Esophagus (tissue), 2 donors: Measurements from ENCODE around the gene TGFB1I1. TPM values are rescaled to one million over a fixed set of nuclear protein-coding genes. Genes with fewer than 3 reads are reported as not detected.

Source experiments
- H3K27ac ChIP-seq, 2 donors: one replicate each; pipeline ENCODE4 v1.5.1; 2013; ENCODE audit warnings: low read depth in 2 of 2, mild to moderate bottlenecking in 2 of 2, inconsistent platforms in 1 of 2, low read length in 1 of 2, moderate library complexity in 1 of 2
- H3K27me3 ChIP-seq, 2 donors: one replicate each; pipeline ENCODE4 v1.6.1; 2013; ENCODE audit warnings: low read length in 2 of 2, control low read depth in 1 of 2, mild to moderate bottlenecking in 1 of 2; ENCODE audit not compliant: insufficient read depth in 2 of 2, control insufficient read depth in 1 of 2
- H3K36me3 ChIP-seq, 2 donors: one replicate each; pipeline ENCODE4 v1.6.1; 2013; ENCODE audit warnings: low read length in 1 of 2; ENCODE audit not compliant: control insufficient read depth in 2 of 2, insufficient read depth in 2 of 2
- H3K4me1 ChIP-seq, 2 donors: one replicate each; pipeline ENCODE4 v1.6.1; 2013; ENCODE audit warnings: low read length in 1 of 2; ENCODE audit not compliant: control insufficient read depth in 2 of 2, insufficient read depth in 2 of 2
- H3K4me3 ChIP-seq, 2 donors: one replicate each; pipeline ENCODE4 v1.5.1; 2013; ENCODE audit warnings: low read length in 2 of 2, mild to moderate bottlenecking in 2 of 2, low read depth in 1 of 2, moderate library complexity in 1 of 2
- H3K9me3 ChIP-seq, 2 donors: one replicate each; pipeline ENCODE4 v1.6.1; 2013; ENCODE audit warnings: mild to moderate bottlenecking in 2 of 2, low read depth in 1 of 2, low read length in 1 of 2, moderate library complexity in 1 of 2; ENCODE audit not compliant: control insufficient read depth in 2 of 2, insufficient read depth in 1 of 2
- WGBS, 2 donors: extraction: QIAGEN DNeasy Blood & Tissue Kit; methylation state at CpG; one replicate each; pipeline ENCODE4 v1.1.7; 2013; 5-methylcytosine and 5-hydroxymethylcytosine counted together
- polyA plus RNA-seq, 2 donors: library from polyadenylated mRNA; stranded (reverse); fragments of 200-250 nt; gene quantifications; one replicate each; pipeline ENCODE4 v1.2.3, GENCODE V29; 2013
- donor health status: healthy with polysubstance abuse.
- donor health status: Bipolar disorder and iron deficiency.

TGFB1I1 gene
- polyA plus RNA-seq, 2 donors: 13.5 to 28.2 TPM

- WGBS, 2 donors: 68 to 75% methylated on average over 8 of the region's 8 CpGs
- H3K36me3 ChIP-seq: peaks cover 2 to 5% of the 10 kb centered on the region in 2 donors
- H3K4me3 ChIP-seq: no peak overlapping the region
- H3K27ac ChIP-seq: no peak overlapping the region
- H3K27me3 ChIP-seq: no peaks in the 10 kb centered on the region
- no peaks in the 10 kb centered on the region for H3K4me1 ChIP-seq
- H3K9me3 ChIP-seq: no peaks in the 10 kb centered on the region
Observed at GRCh38 chr16:31504159-31504558, 32.2 kb downstream of the TGFB1I1 start.

- Histone ChIP-seq H3K27me3 (no peaks in the 10 kb centered on the region), H3K27ac (peak overlapping the region in 1 of 2 donors; percentile 3), H3K4me3 (no peak overlapping the region), H3K36me3 (peaks cover 0 to 2% of the 10 kb centered on the region in 2 donors), H3K4me1 (no peaks in the 10 kb centered on the region), H3K9me3 (no peaks in the 10 kb centered on the region)
- 70 to 76% methylated on average over 4 of the region's 4 CpGs for WGBS, 2 donors
Observed at GRCh38 chr16:31505483-31505882, 33.5 kb downstream of the TGFB1I1 start.

- Histone ChIP-seq H3K4me3 (peak overlapping the region; percentile 85 to 92), H3K4me1 (no peaks in the 10 kb centered on the region), H3K36me3 (no peaks in the 10 kb centered on the region), H3K9me3 (no peaks in the 10 kb centered on the region), H3K27ac (peak overlapping the region; percentile 87 to 95), H3K27me3 (no peaks in the 10 kb centered on the region)
- 2% methylated on average over 12 of the region's 12 CpGs for WGBS, 2 donors
Observed at GRCh38 chr16:31507617-31507928, 35.6 kb downstream of the TGFB1I1 start.

GRCh38 chr16:31507929-31508705 is 36.2 kb downstream of the TGFB1I1 start, which contains the start of gene RUSF1:
Gene RUSF1, minus strand, starts transcription at chr16:31508391. Its CDS starts 18 bp downstream, at chr16:31508373.
- WGBS, 2 donors: 0% methylated on average over 64 to 65 of the region's 65 CpGs
- Histone ChIP-seq H3K4me3 (peak within 1 kb of the TSS; percentile 85 to 92), H3K27ac (peak within 1 kb of the TSS; percentile 87 to 95), H3K9me3 (no peaks in the 10 kb centered on the region), H3K4me1 (no peaks in the 10 kb centered on the region), H3K36me3 (no peaks in the 10 kb centered on the region), H3K27me3 (no peaks in the 10 kb centered on the region)

- no peaks in the 10 kb centered on the region for H3K4me1 ChIP-seq
- no peaks in the 10 kb centered on the region for H3K9me3 ChIP-seq
- peak overlapping the region; percentile 85 to 92 for H3K4me3 ChIP-seq
- no peaks in the 10 kb centered on the region for H3K27me3 ChIP-seq
- 10 to 14% methylated on average over 6 of the region's 6 CpGs for WGBS, 2 donors
- no peaks in the 10 kb centered on the region for H3K36me3 ChIP-seq
- peak overlapping the region; percentile 79 to 95 for H3K27ac ChIP-seq
Observed at GRCh38 chr16:31508706-31509195, 36.8 kb downstream of the TGFB1I1 start.

GRCh38 chr16:31513126-31513525 is 41.2 kb downstream of the TGFB1I1 start:
- Histone ChIP-seq H3K27ac (no peak overlapping the region), H3K9me3 (no peaks in the 10 kb centered on the region), H3K4me3 (no peak overlapping the region), H3K4me1 (no peaks in the 10 kb centered on the region), H3K27me3 (no peaks in the 10 kb centered on the region), H3K36me3 (no peaks in the 10 kb centered on the region)
- WGBS, 2 donors: 68 to 78% methylated on average over 6 of the region's 6 CpGs

- Histone ChIP-seq H3K27ac (no peak overlapping the region), H3K27me3 (no peaks in the 10 kb centered on the region), H3K4me1 (no peaks in the 10 kb centered on the region), H3K36me3 (no peaks in the 10 kb centered on the region), H3K4me3 (no peak overlapping the region), H3K9me3 (no peaks in the 10 kb centered on the region)
Observed at GRCh38 chr16:31513884-31514283, 41.9 kb downstream of the TGFB1I1 start.

GRCh38 chr16:31517800-31518402 is 45.9 kb downstream of the TGFB1I1 start:
- Histone ChIP-seq H3K36me3 (no peaks in the 10 kb centered on the region), H3K4me1 (no peaks in the 10 kb centered on the region), H3K27me3 (no peaks in the 10 kb centered on the region), H3K9me3 (no peaks in the 10 kb centered on the region), H3K27ac (no peak overlapping the region), H3K4me3 (no peak overlapping the region)
- 70 to 76% methylated on average over 4 of the region's 4 CpGs for WGBS, 2 donors

- Histone ChIP-seq H3K27me3 (no peaks in the 10 kb centered on the region), H3K4me1 (no peaks in the 10 kb centered on the region), H3K4me3 (no peak overlapping the region), H3K36me3 (no peaks in the 10 kb centered on the region), H3K27ac (no peak overlapping the region), H3K9me3 (no peaks in the 10 kb centered on the region)
- WGBS, 2 donors: 74% methylated on average over 2 of the region's 2 CpGs
Observed at GRCh38 chr16:31519759-31520431, 47.9 kb downstream of the TGFB1I1 start.
